Breast epithelium (tissue), 4 donors: ENCODE data around the gene FOXRED1. TPM values are rescaled to one million over a fixed set of nuclear protein-coding genes. Genes with fewer than 3 reads are reported as not detected.

Experiments
- DNase-seq, 2 donors: peaks; one replicate each; pipeline ENCODE4 v3.0.0-alpha.2; 2019; ENCODE audit warnings: low spot score in 2 of 2
- H3K27ac ChIP-seq, 2 donors: fragments of 200-600 bp; sonication (generic) in 1 of 2; one replicate each; pipeline ENCODE4 v1.5.1; 2016 to 2019; ENCODE audit warnings: mild to moderate bottlenecking in 1 of 2
- H3K27me3 ChIP-seq, 2 donors: fragments of 200-600 bp; sonication (generic) in 1 of 2; one replicate each; pipeline versions ENCODE4 v1.5.1 to v1.6.0; 2017 to 2019; ENCODE audit warnings: control low read depth in 1 of 2, mild to moderate bottlenecking in 1 of 2
- H3K36me3 ChIP-seq: fragments of 200-600 bp; one replicate; pipeline ENCODE4 v1.5.1; 2019
- H3K4me1 ChIP-seq, 2 donors: fragments of 200-600 bp; sonication (generic); one replicate each; pipeline ENCODE4 v1.5.1; 2016 to 2019; ENCODE audit warnings: control low read depth in 1 of 2
- H3K4me3 ChIP-seq, 3 donors: fragments of 200-600 bp; sonication (generic); 1 replicate in 2 of 3; 2 replicates in 1 of 3; pipeline ENCODE4 v1.5.1; 2016 to 2019; ENCODE audit warnings: mild to moderate bottlenecking in 3 of 3, moderate library complexity in 2 of 3
- H3K9me3 ChIP-seq, 2 donors: fragments of 200-600 bp; sonication (generic) in 1 of 2; one replicate each; pipeline ENCODE4 v1.5.1; 2016 to 2019; ENCODE audit warnings: control low read depth in 1 of 2
- POLR2A ChIP-seq: fragments of 450-650 bp; IDR thresholded peaks from one replicate; pipeline ENCODE4 v1.6.1; 2016; ENCODE audit warnings: antibody characterized with exemption, mild to moderate bottlenecking, moderate library complexity
- POLR2AphosphoS5 ChIP-seq, 3 donors: sonication (generic); formaldehyde crosslinking; IDR thresholded peaks; one replicate each; pipeline ENCODE4 v1.6.1; 2017; ENCODE audit warnings: antibody characterized with exemption in 3 of 3
- intact Hi-C: fragments of 100-400 bp; cut with DNase I; formaldehyde crosslinking; loops from one replicate; pipeline ENCODE4 v1.15.1; 2023; ENCODE audit warnings: low total_unique reads
- total RNA-seq, 3 donors: library from RNA; depleted of rRNA; stranded (reverse); fragments of >200 nt; gene quantifications; one replicate each; pipeline ENCODE4 v1.1.0, GENCODE V29; 2016
- TF ChIP-seq, protein P1 (sequence below), 3 donors: fragments of 450-650 bp; IDR thresholded peaks; one replicate each; pipeline ENCODE4 v1.5.1; 2016 to 2017; ENCODE audit warnings: antibody characterized with exemption in 3 of 3, mild to moderate bottlenecking in 3 of 3, moderate library complexity in 3 of 3

The FOXRED1 gene
- total RNA-seq, 3 donors from 2014 or later, result 13.1 to 23.3 (median 16.6) TPM

DNA sequence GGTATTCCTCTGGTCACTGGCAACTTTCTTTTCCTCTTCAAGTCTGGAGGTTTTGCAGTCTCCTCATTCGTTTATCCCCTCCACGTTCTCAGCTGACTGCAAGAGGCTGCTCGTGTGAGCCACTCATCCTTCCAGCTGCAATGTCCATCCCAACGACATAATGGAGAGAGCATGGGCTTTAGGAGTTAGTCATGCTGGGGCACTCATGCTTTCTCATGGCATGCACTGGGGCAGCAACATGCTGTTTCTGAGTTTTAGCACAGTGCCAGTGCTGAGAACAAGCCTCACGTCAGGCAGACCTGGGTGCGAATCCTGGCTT is 42.0 kb downstream of the FOXRED1 start:
- no peaks in the 10 kb centered on the region for H3K36me3 ChIP-seq
- TF ChIP-seq POLR2A (no peak), POLR2AphosphoS5 (IDR thresholded peaks at IDR 0.05) (no peak)
- TF ChIP-seq, protein P1, sequence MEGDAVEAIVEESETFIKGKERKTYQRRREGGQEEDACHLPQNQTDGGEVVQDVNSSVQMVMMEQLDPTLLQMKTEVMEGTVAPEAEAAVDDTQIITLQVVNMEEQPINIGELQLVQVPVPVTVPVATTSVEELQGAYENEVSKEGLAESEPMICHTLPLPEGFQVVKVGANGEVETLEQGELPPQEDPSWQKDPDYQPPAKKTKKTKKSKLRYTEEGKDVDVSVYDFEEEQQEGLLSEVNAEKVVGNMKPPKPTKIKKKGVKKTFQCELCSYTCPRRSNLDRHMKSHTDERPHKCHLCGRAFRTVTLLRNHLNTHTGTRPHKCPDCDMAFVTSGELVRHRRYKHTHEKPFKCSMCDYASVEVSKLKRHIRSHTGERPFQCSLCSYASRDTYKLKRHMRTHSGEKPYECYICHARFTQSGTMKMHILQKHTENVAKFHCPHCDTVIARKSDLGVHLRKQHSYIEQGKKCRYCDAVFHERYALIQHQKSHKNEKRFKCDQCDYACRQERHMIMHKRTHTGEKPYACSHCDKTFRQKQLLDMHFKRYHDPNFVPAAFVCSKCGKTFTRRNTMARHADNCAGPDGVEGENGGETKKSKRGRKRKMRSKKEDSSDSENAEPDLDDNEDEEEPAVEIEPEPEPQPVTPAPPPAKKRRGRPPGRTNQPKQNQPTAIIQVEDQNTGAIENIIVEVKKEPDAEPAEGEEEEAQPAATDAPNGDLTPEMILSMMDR (IDR thresholded peaks at IDR 0.05), result no peak
- DNase-seq, result no peak
- no peak overlapping the region for H3K27ac ChIP-seq
- no peak overlapping the region for H3K4me3 ChIP-seq
- H3K27me3 ChIP-seq, result no peaks in the 10 kb centered on the region
- H3K4me1 ChIP-seq, result no peaks in the 10 kb centered on the region
- H3K9me3 ChIP-seq, result no peaks in the 10 kb centered on the region
- intact Hi-C loops, result no loop called here

DNA sequence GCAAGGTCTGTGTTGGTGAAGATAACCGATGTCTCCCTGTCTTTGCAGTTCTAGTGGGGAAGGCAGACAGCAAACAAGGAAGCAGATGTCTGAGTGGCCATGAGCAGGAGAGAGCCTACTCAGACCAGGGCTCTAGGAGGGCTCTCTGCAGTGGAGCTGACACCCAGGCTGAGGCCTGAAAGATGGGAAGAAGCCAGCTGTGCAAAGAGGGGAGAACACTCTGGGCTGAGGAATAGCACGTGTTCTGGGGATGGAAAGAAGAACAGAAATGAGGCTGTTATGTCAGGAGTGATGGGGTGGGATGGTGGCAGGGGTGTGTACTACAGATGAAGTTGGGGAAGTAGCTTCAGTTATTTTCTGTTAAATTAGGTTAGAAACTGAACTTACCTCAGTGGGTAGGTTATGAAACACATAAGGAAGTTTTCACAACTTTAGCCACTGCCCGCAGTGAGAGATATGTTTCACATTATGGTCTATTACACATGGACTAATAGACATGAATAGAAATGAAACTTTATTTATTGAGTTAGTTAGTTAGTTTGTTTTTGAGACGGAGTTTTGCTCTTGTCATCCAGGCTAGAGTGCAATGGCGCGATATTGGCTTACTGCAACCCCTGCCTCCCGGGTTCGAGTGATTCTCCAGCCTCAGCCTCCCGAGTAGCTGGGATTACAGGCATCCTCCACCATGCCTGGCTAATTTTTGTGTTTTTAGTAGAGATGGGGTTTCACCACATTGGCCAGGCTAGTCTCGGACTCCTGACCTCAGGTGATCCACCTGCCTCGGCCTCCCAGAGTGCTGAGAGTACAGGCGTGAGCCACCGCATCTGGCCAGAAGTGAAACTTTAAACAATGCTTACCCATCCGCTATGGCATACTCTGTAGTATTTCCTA is 42.7 kb downstream of the FOXRED1 start:
- H3K9me3 ChIP-seq, result no peaks in the 10 kb centered on the region
- H3K4me3 ChIP-seq, result no peak overlapping the region
- intact Hi-C loops, result no loop called here
- H3K36me3 ChIP-seq, result no peaks in the 10 kb centered on the region
- no peaks in the 10 kb centered on the region for H3K27me3 ChIP-seq
- no peaks in the 10 kb centered on the region for H3K4me1 ChIP-seq
- TF ChIP-seq POLR2A (no peak), POLR2AphosphoS5 (IDR thresholded peaks at IDR 0.05) (no peak)
- TF ChIP-seq, protein P1 (IDR thresholded peaks at IDR 0.05), result no peak
- H3K27ac ChIP-seq, result no peak overlapping the region
- DNase-seq, result no peak

DNA sequence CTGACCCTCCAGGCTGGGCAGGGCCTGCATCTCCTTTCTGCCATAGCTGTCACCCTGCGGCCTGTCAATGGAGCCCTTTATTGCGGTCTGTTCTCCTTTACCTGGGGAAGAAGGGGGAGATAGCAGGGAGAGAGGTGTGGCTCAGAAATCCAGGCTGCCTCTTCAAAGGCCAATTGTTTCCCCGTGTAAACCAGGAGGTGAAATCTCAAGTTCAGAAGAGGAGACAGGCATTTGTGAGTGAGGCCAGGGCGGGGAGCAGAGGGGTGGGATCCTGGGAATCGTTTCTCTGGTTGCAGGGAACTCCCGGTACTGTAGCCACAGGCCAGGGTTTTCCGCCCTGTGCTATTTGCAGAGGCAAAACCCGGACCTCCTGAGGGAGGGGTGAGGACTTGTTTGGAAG is 44.0 kb downstream of the FOXRED1 start:
- DNase-seq, result no peak

GRCh38 chr11:126313826-126314225 is 44.9 kb downstream of the FOXRED1 start:
- no peak overlapping the region for H3K27ac ChIP-seq
- H3K27me3 ChIP-seq, result no peaks in the 10 kb centered on the region
- no peaks in the 10 kb centered on the region for H3K9me3 ChIP-seq
- DNase-seq, result no peak
- no peaks in the 10 kb centered on the region for H3K36me3 ChIP-seq
- TF ChIP-seq POLR2A, result no peak
- TF ChIP-seq, protein P1 (IDR thresholded peaks at IDR 0.05), result no peak
- TF ChIP-seq POLR2AphosphoS5 (IDR thresholded peaks at IDR 0.05), result no peak
- H3K4me1 ChIP-seq, result peaks cover under 1% of the 10 kb centered on the region in 2 donors
- no peak overlapping the region for H3K4me3 ChIP-seq
- intact Hi-C loops, result no loop called here

More for the DNA sequence above, 44.0 kb downstream of the FOXRED1 start:
- Histone ChIP-seq H3K27me3 (no peaks in the 10 kb centered on the region), H3K9me3 (no peaks in the 10 kb centered on the region), H3K4me1 (no peaks in the 10 kb centered on the region), H3K27ac (peak overlapping the region in 1 of 2 donors; percentile 22), H3K36me3 (no peaks in the 10 kb centered on the region), H3K4me3 (no peak overlapping the region)
- intact Hi-C loops, result no loop called here
- TF ChIP-seq, protein P1 (IDR thresholded peaks at IDR 0.05), result no peak
- TF ChIP-seq POLR2A, result no peak
- TF ChIP-seq POLR2AphosphoS5 (IDR thresholded peaks at IDR 0.05), result no peak

DNA sequence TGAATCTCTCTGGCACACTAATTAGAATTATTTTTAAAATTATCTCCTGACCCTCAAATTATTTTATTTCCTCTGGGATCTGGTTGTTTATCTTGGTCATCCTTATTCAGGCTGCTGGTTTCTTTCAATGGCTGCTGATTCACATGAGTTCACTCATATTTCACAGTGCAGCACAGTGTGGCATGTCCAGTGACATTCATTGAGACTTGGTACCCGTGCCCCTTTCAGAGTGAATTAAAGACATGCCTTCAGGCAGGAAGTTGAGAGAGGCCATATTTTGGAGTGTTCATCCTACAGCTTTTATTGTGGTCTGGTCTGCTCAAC is 48.4 kb downstream of the FOXRED1 start:
- Histone ChIP-seq H3K27ac (peak overlapping the region; percentile 80 to 93), H3K4me3 (peak overlapping the region in 1 of 3 donors; percentile 15), H3K9me3 (no peaks in the 10 kb centered on the region), H3K4me1 (peaks cover 6 to 7% of the 10 kb centered on the region in 2 donors), H3K36me3 (no peaks in the 10 kb centered on the region), H3K27me3 (no peaks in the 10 kb centered on the region)
- DNase-seq, result no peak
- no peak for TF ChIP-seq POLR2A
- no peak for TF ChIP-seq POLR2AphosphoS5 (IDR thresholded peaks at IDR 0.05)
- TF ChIP-seq, protein P1 (IDR thresholded peaks at IDR 0.05), result no peak
- intact Hi-C loops, result no loop called here
